GM23338 (cell line): ENCODE measurements around the gene CAMTA1. TPM values are rescaled to one million over a fixed set of nuclear protein-coding genes. Genes with fewer than 3 reads are reported as not detected.

Source experiments
- EZH2 ChIP-seq: fragments of 200-600 bp; sonication (generic); IDR thresholded peaks from one replicate; pipeline ENCODE4 v1.8.0; 2017; ENCODE audit warnings: antibody characterized with exemption, mild to moderate bottlenecking, low read depth; ENCODE audit not compliant: unreplicated experiment
- REST ChIP-seq: IDR thresholded peaks from one replicate; pipeline ENCODE4 v1.6.1; 2018; ENCODE audit warnings: antibody characterized with exemption; ENCODE audit not compliant: unreplicated experiment
- STAT1 ChIP-seq: IDR thresholded peaks from one replicate; pipeline ENCODE4 v1.6.1; 2016; ENCODE audit warnings: antibody characterized with exemption; ENCODE audit not compliant: unreplicated experiment
- ZNF331 ChIP-seq: fragments of 250-450 bp; sonication (Bioruptor Pico); IDR thresholded peaks from 2 replicates; pipeline ENCODE4 v1.5.0; 2020; ENCODE audit warnings: low read depth, mild to moderate bottlenecking, moderate library complexity
- ZNF462 ChIP-seq: fragments of 250-450 bp; sonication (Bioruptor Pico); IDR thresholded peaks from 2 replicates; pipeline ENCODE4 v1.5.0; 2020; ENCODE audit warnings: mild to moderate bottlenecking, moderate library complexity
- polyA plus RNA-seq: library from polyadenylated mRNA; unstranded; fragments of >200 nt; fragmentation: Nextera tagmentation; extraction: Ambion mirVana; gene quantifications from 2 replicates; pipeline ENCODE4 v1.2.1, GENCODE V29; 2016
- total RNA-seq: library from RNA; depleted of rRNA; stranded (reverse); fragments of >200 nt; shearing (Covaris generic); gene quantifications from 2 replicates; pipeline ENCODE4 v1.2.3, GENCODE V29; 2014

CAMTA1 gene
- total and polyA plus RNA-seq, 2 experiments from 2014 or later = 115 to 519 TPM

- no peak for TF ChIP-seq ZNF462 (CRISPR knock-in tag)
- TF ChIP-seq EZH2 = no peak
- TF ChIP-seq STAT1 = no peak
- TF ChIP-seq REST = no peak
- TF ChIP-seq ZNF331 = no peak
Observed at GRCh38 chr1:6928106-6928885, 143.0 kb downstream of the CAMTA1 start (continued).
